Measurements from ENCODE around the gene PPP1R16B. TPM values are rescaled to one million over a fixed set of nuclear protein-coding genes. Genes with fewer than 3 reads are reported as not detected.

The PPP1R16B gene
- total and polyA plus RNA-seq, 2 of the 8 experiments (the other 6 are each of a cell fraction or from before 2014, with no cell fraction given): 2.6 to 8.9 TPM

DNA sequence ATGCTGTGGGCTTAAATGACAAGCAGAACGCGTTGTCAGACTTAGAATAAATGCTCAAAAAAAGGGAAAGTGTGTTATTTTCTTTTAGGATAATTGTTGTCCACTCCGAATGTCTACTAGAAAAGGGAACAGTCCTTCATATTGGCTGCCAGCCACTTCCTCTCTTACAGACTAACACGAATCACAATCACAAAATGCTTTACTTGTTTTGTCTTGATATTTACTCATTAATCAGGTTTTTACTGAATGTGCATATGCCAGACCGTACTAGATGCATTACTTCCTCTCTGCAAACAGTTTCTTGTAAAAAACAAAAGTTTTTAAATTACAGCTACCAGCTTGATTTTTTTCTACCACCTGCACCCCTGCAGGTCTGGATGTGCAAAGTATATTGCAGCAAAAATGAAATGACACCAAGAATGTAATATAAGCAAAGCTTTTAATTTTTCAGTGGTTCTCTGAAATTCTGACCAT lies 157.5 kb downstream of the PPP1R16B start:
- peaks cover 0 to 6% (median 0%) of the 10 kb centered on the region in 4 experiments; a peak in 1 of 7 replicates for H3K4me1 ChIP-seq (replicated peaks in 1 of 4; ENCODE audit: control insufficient read depth in 3 of 4, insufficient read depth in 4 of 4, low read length in 3 of 4)
- H3K23me2 ChIP-seq (ENCODE audit: low read depth, low read length): peaks cover 4% of the 10 kb centered on the region
- H2AFZ ChIP-seq (ENCODE audit: low read length): no peak overlapping the region
- no peak overlapping the region for H2AK5ac ChIP-seq (ENCODE audit: low read depth, low read length)
- CTCF ChIA-PET (ENCODE audit: partially characterized antibody): interaction anchor here (1.1 to 1.2 kb wide), 3 partner anchors 40 to 211 kb away, joined by 3 to 4 read pairs (median 3); no protein-coding TSS in a partner anchor
- peak overlapping the region; percentile 83 to 96 for H3K4me2 ChIP-seq (ENCODE audit: insufficient read depth in 1 of 2, low read depth in 2 of 2, low read length in 2 of 2)
- no peaks in the 10 kb centered on the region for H3K9me3 ChIP-seq (ENCODE audit: insufficient read depth in 2 of 2, low read depth in 1 of 2, low read length in 1 of 2)
- no peak for FAIRE-seq
- 10% methylated on average over 5 of the region's 5 CpGs; no CpG with 5 or more reads in 1 of the 2 experiments for WGBS, 2 experiments (ENCODE audit: extremely low coverage in 1 of 2, insufficient coverage in 1 of 2, insufficient read length in 1 of 2, insufficient replicate concordance in 2 of 2, low coverage in 1 of 2, low lambda C conversion rate in 2 of 2, missing lambda C conversion rate in 1 of 2)
- peak overlapping the region; percentile 90 for H2BK5ac ChIP-seq (ENCODE audit: low read depth, low read length)
- no peak overlapping the region for H2BK20ac ChIP-seq (ENCODE audit: low read length)
- H3K14ac ChIP-seq (ENCODE audit: insufficient read length): no peak overlapping the region
- no peak overlapping the region for H3K56ac ChIP-seq (replicated peaks; ENCODE audit: insufficient read length, low read depth, low read length)
- H3K4ac ChIP-seq (replicated peaks; ENCODE audit: insufficient read length, low read depth, low read length): no peak overlapping the region
- H2BK120ac ChIP-seq (replicated peaks; ENCODE audit: low read depth, low read length): no peak overlapping the region
- TF ChIP-seq POLR2A (IDR thresholded peaks at IDR 0.05; ENCODE audit: control extremely low read depth in 1 of 2, low read depth in 2 of 2, low read length in 2 of 2) (no peak), GABPA (IDR thresholded peaks at IDR 0.05; ENCODE audit: borderline replicate concordance, insufficient read depth, low read length) (no peak), FOSL1 (IDR thresholded peaks at IDR 0.05; ENCODE audit: insufficient read depth, low read depth, low read length) (no peak), POLR2AphosphoS5 (IDR thresholded peaks at IDR 0.05; ENCODE audit: low read depth, low read length) (no peak), ZNF274 (IDR thresholded peaks at IDR 0.05; ENCODE audit: borderline replicate concordance, extremely low read depth, low read length) (no peak), CTBP2 (IDR thresholded peaks at IDR 0.05; ENCODE audit: borderline replicate concordance, insufficient read depth, insufficient read length, low read length) (no peak), CHD2 (IDR thresholded peaks at IDR 0.05; ENCODE audit: low read length) (no peak), BCL11A (IDR thresholded peaks at IDR 0.05; ENCODE audit: low read depth in 2 of 2, low read length in 2 of 2) (no peak), NRF1 (IDR thresholded peaks at IDR 0.05; ENCODE audit: low read depth, low read length) (no peak), KDM4A (IDR thresholded peaks at IDR 0.05; ENCODE audit: low read depth, low read length, severe bottlenecking) (no peak)
- TF ChIP-seq, protein P1, sequence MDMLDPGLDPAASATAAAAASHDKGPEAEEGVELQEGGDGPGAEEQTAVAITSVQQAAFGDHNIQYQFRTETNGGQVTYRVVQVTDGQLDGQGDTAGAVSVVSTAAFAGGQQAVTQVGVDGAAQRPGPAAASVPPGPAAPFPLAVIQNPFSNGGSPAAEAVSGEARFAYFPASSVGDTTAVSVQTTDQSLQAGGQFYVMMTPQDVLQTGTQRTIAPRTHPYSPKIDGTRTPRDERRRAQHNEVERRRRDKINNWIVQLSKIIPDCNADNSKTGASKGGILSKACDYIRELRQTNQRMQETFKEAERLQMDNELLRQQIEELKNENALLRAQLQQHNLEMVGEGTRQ (IDR thresholded peaks at IDR 0.05; ENCODE audit: low read length): no peak
- DNase-seq (ENCODE audit: low read depth in 1 of 2, low spot score in 2 of 2): no peak
- H2BK12ac ChIP-seq (ENCODE audit: low read depth, low read length): no peak overlapping the region
- peaks cover 0 to 2% of the 10 kb centered on the region in 2 experiments for H4K20me1 ChIP-seq (replicated peaks in 1 of 2; ENCODE audit: control insufficient read depth in 1 of 2, insufficient read depth in 2 of 2, low read length in 2 of 2)
- POLR2A ChIA-PET (ENCODE audit: partially characterized antibody): interaction anchor here (1.1 to 6.0 kb wide), 17 partner anchors 9 to 163 kb away, joined by 3 to 56 read pairs (median 6); partner anchors contain the start of gene FAM83D
- no peak overlapping the region for H4K5ac ChIP-seq (ENCODE audit: insufficient read length, low read depth, low read length)
- H4K8ac ChIP-seq (ENCODE audit: extremely low read depth, insufficient read depth, low read length): no peak overlapping the region
- H3K4me3 ChIP-seq (ENCODE audit: extremely low read depth in 1 of 4, insufficient read depth in 2 of 4, low read depth in 3 of 4, low read length in 4 of 4): peak overlapping the region; percentile 79 to 100 (median 96)
- H3K27me3 ChIP-seq (replicated peaks in 1 of 4; ENCODE audit: control insufficient read depth in 3 of 4, extremely low read depth in 1 of 4, insufficient read depth in 3 of 4, low read length in 3 of 4): no peaks in the 10 kb centered on the region
- H3K18ac ChIP-seq (ENCODE audit: extremely low read depth, low read length): 0 out of 2 replicates have a peak overlapping the region, but pooled peaks have one; percentile 80
- peak overlapping the region; percentile 90 for H3K27ac ChIP-seq (ENCODE audit: low read depth, low read length)
- peak overlapping the region; percentile 57 to 98 (median 92) for H3K9ac ChIP-seq (replicated peaks in 1 of 4; ENCODE audit: extremely low read depth in 1 of 4, low read depth in 3 of 4, low read length in 3 of 4)
- H3K79me2 ChIP-seq (ENCODE audit: control insufficient read depth in 1 of 2, insufficient read depth in 2 of 2, low read length in 2 of 2): peaks cover 4 to 57% of the 10 kb centered on the region in 2 experiments; a peak in 3 of 4 replicates
- no peak overlapping the region for H2BK15ac ChIP-seq (ENCODE audit: low read length)
- no peak overlapping the region for H4K91ac ChIP-seq (replicated peaks; ENCODE audit: insufficient read length, low read length)
- H3K23ac ChIP-seq (ENCODE audit: insufficient read length): no peak overlapping the region
- H3K36me3 ChIP-seq (ENCODE audit: control insufficient read depth in 2 of 4, insufficient read depth in 4 of 4, low read length in 3 of 4): peaks cover 0 to 8% (median 0%) of the 10 kb centered on the region in 4 experiments; a peak in 1 of 8 replicates
- H3K79me1 ChIP-seq (ENCODE audit: low read depth, low read length): no peaks in the 10 kb centered on the region
